BE2C (cell line): ENCODE measurements around the gene ASB8.
"Not testable (repeated sequence)": the region's sequence is repeated elsewhere in the genome, so short reads cannot be mapped to it uniquely, and the experiment has no call there.

Experiments
- DNase-seq: peaks from one replicate; pipeline ENCODE4 v3.0.0-alpha.2; 2020
- H3K27me3 ChIP-seq: fragments of 250-450 bp; sonication (Bioruptor Pico); 2 replicates; pipeline ENCODE4 v1.5.1; 2020; ENCODE audit warnings: mild to moderate bottlenecking
- H3K36me3 ChIP-seq: fragments of 250-450 bp; sonication (Bioruptor Pico); 2 replicates; pipeline ENCODE4 v1.5.1; 2020; ENCODE audit warnings: mild to moderate bottlenecking
- H3K4me1 ChIP-seq: fragments of 250-450 bp; sonication (Bioruptor Pico); 2 replicates; pipeline ENCODE4 v1.5.1; 2020
- H3K4me3 ChIP-seq: 2 replicates; pipeline ENCODE4 v1.5.1; 2011; ENCODE audit warnings: low read depth, low read length
- H3K9me3 ChIP-seq: fragments of 250-450 bp; sonication (Bioruptor Pico); 2 replicates; pipeline ENCODE4 v1.5.1; 2020
- CTCF ChIP-seq: IDR thresholded peaks from 2 replicates; pipeline ENCODE4 v1.5.1; 2012; ENCODE audit warnings: mild to moderate bottlenecking, low read depth, low read length

Gene ASB8

GRCh38 chr12:48119078-48119833 is 38.1 kb downstream of the ASB8 start, which contains the start of gene PFKM:
PFKM (plus strand) TSS chr12:48119364; CDS start chr12:48122775, 3,411 bp downstream.
- no peak for TF ChIP-seq CTCF
- H3K4me1 ChIP-seq = no peaks in the 10 kb centered on the region; the same call in 1 of the 2 replicates
- H3K4me3 ChIP-seq = peak within 1 kb of the TSS; percentile 79
- DNase-seq = peak; percentile 88
- no peaks in the 10 kb centered on the region for H3K9me3 ChIP-seq
- peaks cover 40% of the 10 kb centered on the region for H3K27me3 ChIP-seq
- peaks cover 17% of the 10 kb centered on the region for H3K36me3 ChIP-seq

- no peaks in the 10 kb centered on the region; the same call in 1 of the 2 replicates for H3K4me1 ChIP-seq
- peak overlapping the region; percentile 79 for H3K4me3 ChIP-seq
- H3K36me3 ChIP-seq = peaks cover 11% of the 10 kb centered on the region
- no peaks in the 10 kb centered on the region for H3K9me3 ChIP-seq
- H3K27me3 ChIP-seq = peaks cover 49% of the 10 kb centered on the region
- TF ChIP-seq CTCF = no peak
- no peak for DNase-seq
Observed at GRCh38 chr12:48118284-48118871, 38.9 kb downstream of the ASB8 start.

GRCh38 chr12:48115957-48116356 is 41.4 kb downstream of the ASB8 start:
- TF ChIP-seq CTCF = no peak
- no peaks in the 10 kb centered on the region for H3K36me3 ChIP-seq
- H3K9me3 ChIP-seq = no peaks in the 10 kb centered on the region
- no peak overlapping the region for H3K4me3 ChIP-seq
- no peak for DNase-seq
- H3K4me1 ChIP-seq = no peaks in the 10 kb centered on the region; the same call in 1 of the 2 replicates
- H3K27me3 ChIP-seq = peaks cover 69% of the 10 kb centered on the region

GRCh38 chr12:48111312-48111693 is 46.0 kb downstream of the ASB8 start:
- not testable (repeated sequence) for H3K9me3 ChIP-seq, H3K4me1 ChIP-seq, DNase-seq, H3K36me3 ChIP-seq, H3K4me3 ChIP-seq
- H3K27me3 ChIP-seq = peaks cover 65% of the 10 kb centered on the region

GRCh38 chr12:48110691-48111311 is 46.5 kb downstream of the ASB8 start:
- no peak for TF ChIP-seq CTCF
- Histone ChIP-seq H3K27me3 (peaks cover 60% of the 10 kb centered on the region), H3K9me3 (no peaks in the 10 kb centered on the region), H3K36me3 (no peaks in the 10 kb centered on the region), H3K4me3 (no peak overlapping the region), H3K4me1 (no peaks in the 10 kb centered on the region; the same call in 1 of the 2 replicates)
- no peak for DNase-seq

- Histone ChIP-seq H3K27me3 (peaks cover 47% of the 10 kb centered on the region), H3K4me1 (no peaks in the 10 kb centered on the region; the same call in 1 of the 2 replicates), H3K36me3 (no peaks in the 10 kb centered on the region), H3K9me3 (no peaks in the 10 kb centered on the region), H3K4me3 (no peak overlapping the region)
- TF ChIP-seq CTCF = no peak
- DNase-seq = no peak
Observed at GRCh38 chr12:48109424-48109823, 47.9 kb downstream of the ASB8 start.
